SK-N-SH treated with all-trans-retinoic acid at 6 μM for 48 hours (cell line): ENCODE measurements around the gene FBXL13.

ENCODE experiments used
- BACH2 ChIP-seq: fragments of 250-450 bp; sonication (Bioruptor Pico); IDR thresholded peaks from 2 replicates; pipeline ENCODE4 v1.9.0; 2021; ENCODE audit warnings: mild to moderate bottlenecking, borderline replicate concordance
- CSRNP3 ChIP-seq: fragments of 250-450 bp; sonication (Bioruptor Pico); IDR thresholded peaks from 2 replicates; pipeline ENCODE4 v1.5.1; 2021; ENCODE audit warnings: mild to moderate bottlenecking, moderate library complexity
- ESRRG ChIP-seq: fragments of 250-450 bp; sonication (Bioruptor Pico); IDR thresholded peaks from 2 replicates; pipeline ENCODE4 v1.6.1; 2021; ENCODE audit warnings: mild to moderate bottlenecking
- GLIS3 ChIP-seq: fragments of 250-450 bp; sonication (Bioruptor Pico); IDR thresholded peaks from 2 replicates; pipeline ENCODE4 v1.5.0; 2020; ENCODE audit warnings: mild to moderate bottlenecking, moderate library complexity
- PATZ1 ChIP-seq: fragments of 250-450 bp; sonication (Bioruptor Pico); IDR thresholded peaks from 2 replicates; pipeline ENCODE4 v1.8.0; 2020; ENCODE audit warnings: mild to moderate bottlenecking, moderate library complexity, borderline replicate concordance
- ZC3H10 ChIP-seq: fragments of 250-450 bp; sonication (Bioruptor Pico); IDR thresholded peaks from 2 replicates; pipeline ENCODE4 v1.5.1; 2021; ENCODE audit warnings: mild to moderate bottlenecking, moderate library complexity
- ZFP3 ChIP-seq: fragments of 250-450 bp; sonication (Bioruptor Pico); IDR thresholded peaks from 2 replicates; pipeline ENCODE4 v1.5.0; 2020; ENCODE audit warnings: mild to moderate bottlenecking, moderate library complexity
- ZNF70 ChIP-seq: fragments of 450-650 bp; formaldehyde crosslinking; IDR thresholded peaks from 2 replicates; pipeline ENCODE4 v1.5.0; 2020; ENCODE audit warnings: mild to moderate bottlenecking, moderate library complexity
- TF ChIP-seq, protein P1 (sequence below): fragments of 250-450 bp; sonication (Bioruptor Pico); IDR thresholded peaks from 2 replicates; pipeline ENCODE4 v1.5.0; 2020; ENCODE audit warnings: mild to moderate bottlenecking, moderate library complexity
- TF ChIP-seq, protein P2 (sequence below): fragments of 250-450 bp; sonication (Bioruptor Pico); IDR thresholded peaks from 2 replicates; pipeline ENCODE4 v1.8.0; 2021; ENCODE audit warnings: low read depth, mild to moderate bottlenecking, moderate library complexity, borderline replicate concordance

- TF ChIP-seq ZFP3 (CRISPR knock-in tag) = no peak
- TF ChIP-seq ZC3H10 (CRISPR knock-in tag) = no peak
- no peak for TF ChIP-seq BACH2 (CRISPR knock-in tag)
- no peak for TF ChIP-seq GLIS3 (CRISPR knock-in tag)
- no peak for TF ChIP-seq ZNF70
- TF ChIP-seq PATZ1 = no peak
- no peak for TF ChIP-seq ESRRG (CRISPR knock-in tag)
- TF ChIP-seq, protein P1, sequence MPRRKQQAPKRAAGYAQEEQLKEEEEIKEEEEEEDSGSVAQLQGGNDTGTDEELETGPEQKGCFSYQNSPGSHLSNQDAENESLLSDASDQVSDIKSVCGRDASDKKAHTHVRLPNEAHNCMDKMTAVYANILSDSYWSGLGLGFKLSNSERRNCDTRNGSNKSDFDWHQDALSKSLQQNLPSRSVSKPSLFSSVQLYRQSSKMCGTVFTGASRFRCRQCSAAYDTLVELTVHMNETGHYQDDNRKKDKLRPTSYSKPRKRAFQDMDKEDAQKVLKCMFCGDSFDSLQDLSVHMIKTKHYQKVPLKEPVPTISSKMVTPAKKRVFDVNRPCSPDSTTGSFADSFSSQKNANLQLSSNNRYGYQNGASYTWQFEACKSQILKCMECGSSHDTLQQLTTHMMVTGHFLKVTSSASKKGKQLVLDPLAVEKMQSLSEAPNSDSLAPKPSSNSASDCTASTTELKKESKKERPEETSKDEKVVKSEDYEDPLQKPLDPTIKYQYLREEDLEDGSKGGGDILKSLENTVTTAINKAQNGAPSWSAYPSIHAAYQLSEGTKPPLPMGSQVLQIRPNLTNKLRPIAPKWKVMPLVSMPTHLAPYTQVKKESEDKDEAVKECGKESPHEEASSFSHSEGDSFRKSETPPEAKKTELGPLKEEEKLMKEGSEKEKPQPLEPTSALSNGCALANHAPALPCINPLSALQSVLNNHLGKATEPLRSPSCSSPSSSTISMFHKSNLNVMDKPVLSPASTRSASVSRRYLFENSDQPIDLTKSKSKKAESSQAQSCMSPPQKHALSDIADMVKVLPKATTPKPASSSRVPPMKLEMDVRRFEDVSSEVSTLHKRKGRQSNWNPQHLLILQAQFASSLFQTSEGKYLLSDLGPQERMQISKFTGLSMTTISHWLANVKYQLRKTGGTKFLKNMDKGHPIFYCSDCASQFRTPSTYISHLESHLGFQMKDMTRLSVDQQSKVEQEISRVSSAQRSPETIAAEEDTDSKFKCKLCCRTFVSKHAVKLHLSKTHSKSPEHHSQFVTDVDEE (CRISPR knock-in tag) = no peak
- no peak for TF ChIP-seq CSRNP3 (CRISPR knock-in tag)
- TF ChIP-seq, protein P2, sequence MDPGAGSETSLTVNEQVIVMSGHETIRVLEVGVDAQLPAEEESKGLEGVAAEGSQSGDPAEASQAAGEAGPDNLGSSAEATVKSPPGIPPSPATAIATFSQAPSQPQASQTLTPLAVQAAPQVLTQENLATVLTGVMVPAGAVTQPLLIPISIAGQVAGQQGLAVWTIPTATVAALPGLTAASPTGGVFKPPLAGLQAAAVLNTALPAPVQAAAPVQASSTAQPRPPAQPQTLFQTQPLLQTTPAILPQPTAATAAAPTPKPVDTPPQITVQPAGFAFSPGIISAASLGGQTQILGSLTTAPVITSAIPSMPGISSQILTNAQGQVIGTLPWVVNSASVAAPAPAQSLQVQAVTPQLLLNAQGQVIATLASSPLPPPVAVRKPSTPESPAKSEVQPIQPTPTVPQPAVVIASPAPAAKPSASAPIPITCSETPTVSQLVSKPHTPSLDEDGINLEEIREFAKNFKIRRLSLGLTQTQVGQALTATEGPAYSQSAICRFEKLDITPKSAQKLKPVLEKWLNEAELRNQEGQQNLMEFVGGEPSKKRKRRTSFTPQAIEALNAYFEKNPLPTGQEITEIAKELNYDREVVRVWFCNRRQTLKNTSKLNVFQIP (CRISPR knock-in tag) = no peak
Observed at GRCh38 chr7:103073989-103074518, 542 bp downstream of the FBXL13 start.
